WI38 (cell line): ENCODE measurements around the gene CFAP46.

Experiments
- H3K4me3 ChIP-seq: 2 replicates; pipeline ENCODE4 v1.5.1; 2011; ENCODE audit warnings: low read depth, mild to moderate bottlenecking, control low read depth, low read length
- TF ChIP-seq, protein P1 (sequence below): IDR thresholded peaks from 2 replicates; pipeline ENCODE4 v1.5.1; 2012; ENCODE audit warnings: low read depth, mild to moderate bottlenecking, control low read depth, low read length

CFAP46 gene

DNA sequence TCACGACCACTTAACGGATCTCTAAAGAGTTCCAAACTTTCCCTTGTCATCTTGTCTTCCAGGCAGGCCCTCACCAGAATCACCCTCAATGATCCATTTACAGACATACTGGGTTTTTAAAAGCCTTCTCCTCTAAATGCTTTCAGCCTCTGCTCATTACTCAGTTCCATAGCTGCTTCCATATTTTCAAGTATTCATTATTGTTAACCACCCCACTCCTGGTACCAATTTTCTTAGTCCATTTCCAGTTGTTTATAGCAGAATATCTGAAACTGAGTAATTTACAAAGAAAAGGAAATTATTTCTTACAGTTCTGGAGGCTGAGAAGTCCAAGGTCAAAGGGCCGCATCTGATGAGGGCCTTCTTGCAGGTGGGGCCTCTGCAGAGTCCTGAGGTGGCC is 100.0 kb downstream of the CFAP46 start:
- TF ChIP-seq, protein P1, sequence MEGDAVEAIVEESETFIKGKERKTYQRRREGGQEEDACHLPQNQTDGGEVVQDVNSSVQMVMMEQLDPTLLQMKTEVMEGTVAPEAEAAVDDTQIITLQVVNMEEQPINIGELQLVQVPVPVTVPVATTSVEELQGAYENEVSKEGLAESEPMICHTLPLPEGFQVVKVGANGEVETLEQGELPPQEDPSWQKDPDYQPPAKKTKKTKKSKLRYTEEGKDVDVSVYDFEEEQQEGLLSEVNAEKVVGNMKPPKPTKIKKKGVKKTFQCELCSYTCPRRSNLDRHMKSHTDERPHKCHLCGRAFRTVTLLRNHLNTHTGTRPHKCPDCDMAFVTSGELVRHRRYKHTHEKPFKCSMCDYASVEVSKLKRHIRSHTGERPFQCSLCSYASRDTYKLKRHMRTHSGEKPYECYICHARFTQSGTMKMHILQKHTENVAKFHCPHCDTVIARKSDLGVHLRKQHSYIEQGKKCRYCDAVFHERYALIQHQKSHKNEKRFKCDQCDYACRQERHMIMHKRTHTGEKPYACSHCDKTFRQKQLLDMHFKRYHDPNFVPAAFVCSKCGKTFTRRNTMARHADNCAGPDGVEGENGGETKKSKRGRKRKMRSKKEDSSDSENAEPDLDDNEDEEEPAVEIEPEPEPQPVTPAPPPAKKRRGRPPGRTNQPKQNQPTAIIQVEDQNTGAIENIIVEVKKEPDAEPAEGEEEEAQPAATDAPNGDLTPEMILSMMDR = no peak
- H3K4me3 ChIP-seq = no peak overlapping the region

DNA sequence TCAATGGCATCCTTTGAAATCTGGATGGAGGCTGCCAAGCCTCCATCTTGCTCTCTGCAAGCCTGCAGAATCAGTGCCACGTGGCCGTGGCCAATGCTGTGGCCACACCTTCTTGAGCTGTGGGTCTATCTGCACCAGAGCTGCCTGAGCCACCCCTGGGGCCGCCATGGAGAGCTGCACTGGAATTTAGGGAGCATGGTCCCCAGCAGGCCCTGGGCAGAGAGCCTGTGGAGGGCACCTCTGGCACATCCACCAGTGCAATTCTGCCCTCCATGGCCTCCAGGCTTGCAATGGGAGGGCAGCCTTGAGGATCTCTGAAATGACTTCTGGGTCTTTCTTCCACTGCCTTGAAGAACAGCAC is 100.8 kb downstream of the CFAP46 start:
- H3K4me3 ChIP-seq = no peak overlapping the region
- TF ChIP-seq, protein P1 = no peak

DNA sequence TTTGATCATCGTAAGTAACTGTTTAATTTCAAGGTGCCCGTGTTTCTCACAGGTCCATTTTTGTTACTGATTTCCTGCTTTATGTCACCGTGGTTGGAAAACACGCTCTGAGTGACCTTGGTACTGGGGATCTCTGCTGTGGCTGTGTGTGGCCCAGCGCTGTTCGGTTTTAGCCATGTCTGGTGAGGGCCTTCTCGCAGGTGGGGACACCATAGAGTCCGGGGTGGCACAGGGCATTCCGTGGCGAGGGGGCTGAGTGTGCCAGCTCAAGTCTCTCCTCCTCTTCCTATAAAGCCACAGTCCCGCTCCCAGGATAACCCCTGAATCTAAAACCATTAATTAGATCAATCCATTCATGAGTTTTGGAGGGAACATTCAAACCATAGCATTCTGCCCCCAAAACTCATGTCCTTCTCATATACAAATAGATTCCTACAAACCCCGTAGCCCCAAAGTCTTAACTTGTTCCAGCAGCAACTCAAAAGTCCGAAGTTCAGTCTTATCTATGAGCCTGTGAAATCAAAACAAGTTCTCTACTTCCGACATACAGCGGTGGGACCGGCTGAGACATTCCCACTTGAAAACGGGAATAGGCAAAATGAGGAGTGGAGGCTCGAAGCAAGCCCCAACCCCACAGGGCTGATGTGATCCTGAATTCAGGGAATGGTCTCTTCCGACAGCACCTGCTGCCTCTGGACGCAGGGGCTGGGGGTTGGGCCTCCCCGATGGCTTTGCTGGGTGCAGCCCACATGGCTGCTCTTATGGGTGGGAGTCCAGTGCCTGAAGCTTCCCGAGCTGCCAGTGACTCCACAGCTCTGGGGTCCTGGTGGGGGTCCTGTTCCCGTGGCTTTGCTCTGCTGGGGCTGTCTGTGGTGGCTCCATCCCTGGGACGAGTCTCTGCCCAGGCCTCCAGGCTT is 101.4 kb downstream of the CFAP46 start:
- TF ChIP-seq, protein P1 = no peak
- H3K4me3 ChIP-seq = no peak overlapping the region

DNA sequence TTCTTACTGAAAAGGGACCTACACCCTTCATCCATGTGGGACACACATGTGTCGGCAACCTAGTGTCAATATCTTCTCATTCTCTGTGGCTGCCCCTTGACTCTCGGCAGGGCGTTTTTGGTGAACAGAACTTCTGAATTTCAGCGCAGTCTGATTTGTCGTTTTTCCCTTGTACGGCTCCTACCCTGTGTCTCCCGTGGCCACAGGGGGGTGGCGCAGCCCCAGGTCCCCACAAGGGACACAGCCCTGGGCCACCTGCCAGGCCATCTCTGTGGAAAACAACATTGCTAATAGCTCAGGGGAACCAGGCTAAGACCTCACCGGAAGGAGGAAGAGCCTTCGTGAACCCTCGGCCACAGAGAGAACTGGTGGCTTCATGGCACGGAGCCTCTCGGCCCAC is 103.3 kb downstream of the CFAP46 start:
- H3K4me3 ChIP-seq = no peak overlapping the region
- TF ChIP-seq, protein P1 = no peak

DNA sequence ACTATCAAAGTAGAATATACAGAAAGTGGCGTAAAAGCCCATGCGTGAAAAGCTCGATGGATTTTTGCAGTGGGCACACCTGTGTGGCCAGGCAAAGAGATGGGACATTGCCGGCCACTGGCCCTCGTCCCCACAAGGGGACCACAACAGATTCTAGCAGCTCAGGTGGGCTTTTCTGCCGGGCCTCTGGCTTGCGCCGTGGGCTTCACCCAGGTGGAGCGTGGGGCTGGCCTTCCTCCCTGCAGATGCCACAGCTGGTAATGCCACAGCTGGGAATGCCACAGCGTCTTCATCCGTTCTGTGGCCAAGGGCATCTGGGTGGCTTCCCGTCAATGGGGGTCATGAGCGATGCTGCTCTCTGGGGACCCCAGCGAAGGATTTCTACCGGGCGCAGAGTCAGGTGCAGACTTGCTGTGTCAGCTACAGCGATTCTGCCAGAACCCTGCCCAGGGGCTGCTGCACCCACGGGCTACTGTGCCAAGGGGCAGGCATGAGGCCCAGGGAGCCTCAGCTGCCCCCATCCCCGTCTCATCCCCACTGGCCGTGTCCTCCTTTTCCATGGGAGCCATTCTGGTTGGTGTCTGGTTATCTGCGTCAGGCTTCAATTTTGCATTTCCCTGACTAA is 103.9 kb downstream of the CFAP46 start:
- TF ChIP-seq, protein P1 = no peak
- no peak overlapping the region for H3K4me3 ChIP-seq

DNA sequence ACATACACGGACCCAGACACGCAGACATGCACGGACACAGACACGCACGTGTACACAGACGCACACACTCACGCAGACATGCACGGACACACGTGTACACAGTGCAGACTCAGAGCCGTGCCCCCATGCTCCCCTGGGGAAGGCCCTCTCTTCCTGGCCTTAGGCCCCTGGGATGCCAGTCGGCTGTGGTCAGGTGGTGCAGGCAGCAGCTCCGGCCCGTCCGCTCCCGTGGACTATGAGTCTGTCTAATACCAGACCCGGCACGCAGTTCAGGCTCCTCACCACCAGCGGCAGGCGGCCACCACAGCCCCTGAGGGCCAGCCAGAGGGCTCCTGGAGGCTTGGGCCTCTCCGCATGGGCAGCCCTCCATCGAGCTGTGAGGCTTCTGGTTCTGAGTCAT is 104.5 kb downstream of the CFAP46 start:
- H3K4me3 ChIP-seq = no peak overlapping the region
- TF ChIP-seq, protein P1 = no peak
